Body of pancreas (tissue), 4 donors: ENCODE data around the gene SDC1.
A peak's percentile ranks its signal among the peaks of the same experiment; 100 is the strongest.

Experiments
- POLR2A ChIP-seq, 3 donors: fragments of 450-650 bp; IDR thresholded peaks; one replicate each; pipeline ENCODE4 v1.6.1; 2016; ENCODE audit warnings: antibody characterized with exemption in 3 of 3, mild to moderate bottlenecking in 2 of 3
- TF ChIP-seq, protein P1 (sequence below), 7 experiments: fragments of 450-650 bp in 4 of 7; fragments of 200-600 bp in 3 of 7; sonication (generic) in 3 of 7; IDR thresholded peaks; one replicate each; pipeline ENCODE4 v1.5.1; 2016 to 2019; ENCODE audit warnings: antibody characterized with exemption in 7 of 7

DNA sequence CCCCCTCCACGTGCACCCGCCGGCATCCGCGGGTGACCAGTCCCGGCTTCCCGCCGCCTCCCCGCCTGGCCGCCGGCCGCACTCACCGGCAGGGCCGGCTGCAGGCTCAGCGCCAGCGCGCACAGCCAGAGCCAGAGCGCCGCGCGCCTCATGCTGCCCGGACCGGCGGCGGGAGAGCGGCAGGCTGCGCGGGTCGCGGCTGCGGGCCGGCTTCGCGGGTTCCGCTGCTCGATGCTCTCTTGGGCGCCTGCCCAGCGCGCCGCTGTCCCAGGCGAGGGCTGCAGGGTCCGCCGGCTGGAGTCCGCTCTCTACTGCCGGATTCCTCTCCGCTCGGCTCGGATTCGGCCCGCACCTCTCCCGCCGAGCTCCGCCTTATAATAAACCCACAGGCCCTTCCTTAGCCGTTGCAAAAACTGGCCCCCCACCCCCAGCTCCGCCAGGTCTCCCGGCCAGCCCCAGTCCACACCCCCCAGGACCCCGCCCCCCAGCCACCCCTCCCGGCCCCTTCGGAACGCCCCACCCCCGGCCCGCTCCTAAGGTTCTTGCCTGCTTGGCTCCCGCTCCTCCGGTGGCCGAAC is at the start of gene SDC1:
- TF ChIP-seq, protein P1, sequence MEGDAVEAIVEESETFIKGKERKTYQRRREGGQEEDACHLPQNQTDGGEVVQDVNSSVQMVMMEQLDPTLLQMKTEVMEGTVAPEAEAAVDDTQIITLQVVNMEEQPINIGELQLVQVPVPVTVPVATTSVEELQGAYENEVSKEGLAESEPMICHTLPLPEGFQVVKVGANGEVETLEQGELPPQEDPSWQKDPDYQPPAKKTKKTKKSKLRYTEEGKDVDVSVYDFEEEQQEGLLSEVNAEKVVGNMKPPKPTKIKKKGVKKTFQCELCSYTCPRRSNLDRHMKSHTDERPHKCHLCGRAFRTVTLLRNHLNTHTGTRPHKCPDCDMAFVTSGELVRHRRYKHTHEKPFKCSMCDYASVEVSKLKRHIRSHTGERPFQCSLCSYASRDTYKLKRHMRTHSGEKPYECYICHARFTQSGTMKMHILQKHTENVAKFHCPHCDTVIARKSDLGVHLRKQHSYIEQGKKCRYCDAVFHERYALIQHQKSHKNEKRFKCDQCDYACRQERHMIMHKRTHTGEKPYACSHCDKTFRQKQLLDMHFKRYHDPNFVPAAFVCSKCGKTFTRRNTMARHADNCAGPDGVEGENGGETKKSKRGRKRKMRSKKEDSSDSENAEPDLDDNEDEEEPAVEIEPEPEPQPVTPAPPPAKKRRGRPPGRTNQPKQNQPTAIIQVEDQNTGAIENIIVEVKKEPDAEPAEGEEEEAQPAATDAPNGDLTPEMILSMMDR (IDR thresholded peaks at IDR 0.05), result peak in 2 of 7 experiments; percentile 22 to 24
- peak in 1 of 3 donors; percentile 29 for TF ChIP-seq POLR2A (IDR thresholded peaks at IDR 0.05)
